ENCODE results near the gene LDB3. TPM values are rescaled to one million over a fixed set of nuclear protein-coding genes. Genes with fewer than 3 reads are reported as not detected.
A peak's percentile ranks its signal among the peaks of the same experiment; 100 is the strongest.

LDB3 gene
- total and polyA plus RNA-seq, 2 of the 8 experiments (the other 6 are each of a cell fraction or from before 2014, with no cell fraction given) = 0.20 to 0.43 TPM

DNA sequence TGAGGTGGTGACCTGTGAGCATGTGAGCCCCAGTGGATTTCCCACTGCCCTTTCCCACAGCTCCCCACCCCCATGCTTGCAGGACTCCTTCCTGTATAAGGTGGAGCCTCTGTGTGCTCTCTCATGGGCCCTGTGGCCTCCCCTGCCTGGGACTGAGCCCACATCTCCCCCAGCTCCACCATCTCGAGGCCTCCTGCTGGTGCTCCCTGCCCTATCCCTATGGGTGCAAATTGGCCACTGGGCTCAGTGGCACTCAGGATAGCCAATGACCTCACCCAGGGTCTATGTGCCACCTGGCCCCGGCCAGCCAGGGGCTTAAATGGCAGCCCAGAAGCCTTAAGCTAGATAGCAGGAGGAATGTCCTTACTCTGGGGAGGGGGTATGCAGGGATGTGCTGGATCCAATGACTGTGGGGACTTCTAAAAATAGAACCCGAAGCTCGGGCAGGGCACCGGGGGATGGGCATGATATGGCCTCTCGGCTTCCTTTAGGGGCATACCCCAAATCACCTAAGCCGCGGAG, 2.0 kb downstream of the LDB3 start:
- Histone ChIP-seq H3K79me1 (ENCODE audit: low read depth, low read length) (no peaks in the 10 kb centered on the region), H2AFZ (ENCODE audit: low read length) (no peak overlapping the region), H2AK5ac (ENCODE audit: low read depth, low read length) (no peak overlapping the region), H2BK15ac (ENCODE audit: low read length) (0 out of 2 replicates have a peak overlapping the region, but pooled peaks have one; percentile 61), H3K23me2 (ENCODE audit: low read depth, low read length) (no peaks in the 10 kb centered on the region), H4K91ac (replicated peaks; ENCODE audit: insufficient read length, low read length) (no peak overlapping the region), H4K20me1 (replicated peaks in 1 of 2; ENCODE audit: control insufficient read depth in 1 of 2, insufficient read depth in 2 of 2, low read length in 2 of 2) (no peaks in the 10 kb centered on the region), H2BK12ac (ENCODE audit: low read depth, low read length) (no peak overlapping the region), H2BK5ac (ENCODE audit: low read depth, low read length) (no peak overlapping the region), H3K14ac (ENCODE audit: insufficient read length) (no peak overlapping the region), H3K4me1 (replicated peaks in 1 of 4; ENCODE audit: control insufficient read depth in 3 of 4, insufficient read depth in 4 of 4, low read length in 3 of 4) (peaks cover 3 to 43% (median 27%) of the 10 kb centered on the region in 4 experiments), H4K5ac (ENCODE audit: insufficient read length, low read depth, low read length) (no peak overlapping the region), H2BK120ac (replicated peaks; ENCODE audit: low read depth, low read length) (no peak overlapping the region), H3K9me3 (ENCODE audit: insufficient read depth in 2 of 2, low read depth in 1 of 2, low read length in 1 of 2) (no peaks in the 10 kb centered on the region), H3K23ac (ENCODE audit: insufficient read length) (no peak overlapping the region), H3K27ac (ENCODE audit: low read depth, low read length) (no peak overlapping the region), H4K8ac (ENCODE audit: extremely low read depth, insufficient read depth, low read length) (no peak overlapping the region), H3K18ac (ENCODE audit: extremely low read depth, low read length) (peak overlapping the region; percentile 60; the same call in 1 of the 2 replicates), H3K4me2 (ENCODE audit: insufficient read depth in 1 of 2, low read depth in 2 of 2, low read length in 2 of 2) (no peak overlapping the region), H3K9ac (replicated peaks in 1 of 4; ENCODE audit: extremely low read depth in 1 of 4, low read depth in 3 of 4, low read length in 3 of 4) (no peak overlapping the region), H3K4me3 (ENCODE audit: extremely low read depth in 1 of 4, insufficient read depth in 2 of 4, low read depth in 3 of 4, low read length in 4 of 4) (no peak overlapping the region), H2BK20ac (ENCODE audit: low read length) (no peak overlapping the region), H3K36me3 (ENCODE audit: control insufficient read depth in 2 of 4, insufficient read depth in 4 of 4, low read length in 3 of 4) (no peaks in the 10 kb centered on the region), H3K56ac (replicated peaks; ENCODE audit: insufficient read length, low read depth, low read length) (no peak overlapping the region), H3K4ac (replicated peaks; ENCODE audit: insufficient read length, low read depth, low read length) (no peak overlapping the region), H3K79me2 (ENCODE audit: control insufficient read depth in 1 of 2, insufficient read depth in 2 of 2, low read length in 2 of 2) (no peaks in the 10 kb centered on the region), H3K27me3 (replicated peaks in 1 of 4; ENCODE audit: control insufficient read depth in 3 of 4, extremely low read depth in 1 of 4, insufficient read depth in 3 of 4, low read length in 3 of 4) (no peaks in the 10 kb centered on the region)
- ChIA-PET CTCF (ENCODE audit: partially characterized antibody) (interaction anchor here (0.7 to 2.7 kb wide), 4 partner anchors 10 to 25 kb away, joined by 3 to 18 read pairs (median 5); no protein-coding TSS in a partner anchor), POLR2A (ENCODE audit: partially characterized antibody) (no interaction called here)
- no peak for DNase-seq (ENCODE audit: low read depth in 1 of 2, low spot score in 2 of 2)
- no peak for FAIRE-seq
- WGBS, 2 experiments (ENCODE audit: extremely low coverage in 1 of 2, insufficient coverage in 1 of 2, insufficient read length in 1 of 2, insufficient replicate concordance in 2 of 2, low coverage in 1 of 2, low lambda C conversion rate in 2 of 2, missing lambda C conversion rate in 1 of 2) = 91% methylated on average over 8 of the region's 8 CpGs; no CpG with 5 or more reads in 1 of the 2 experiments
- no peak for TF ChIP-seq MAX (IDR thresholded peaks at IDR 0.05)
- TF ChIP-seq YY1 (IDR thresholded peaks at IDR 0.05; ENCODE audit: low read depth, low read length) = no peak
- TF ChIP-seq SP4 (IDR thresholded peaks at IDR 0.05; ENCODE audit: low read length) = no peak
- no peak for TF ChIP-seq TCF12 (IDR thresholded peaks at IDR 0.05; ENCODE audit: low read depth, low read length)
- no peak for TF ChIP-seq SUZ12 (IDR thresholded peaks at IDR 0.05; ENCODE audit: low read length)
- no peak for TF ChIP-seq TAF1 (IDR thresholded peaks at IDR 0.05; ENCODE audit: low read depth, low read length)
- no peak for TF ChIP-seq KDM4A (IDR thresholded peaks at IDR 0.05; ENCODE audit: low read depth, low read length, severe bottlenecking)
- TF ChIP-seq RBBP5 (IDR thresholded peaks at IDR 0.05; ENCODE audit: borderline replicate concordance, low read depth, low read length) = no peak
- no peak for TF ChIP-seq CBX8 (IDR thresholded peaks at IDR 0.05; ENCODE audit: borderline replicate concordance, low read depth, low read length)
- TF ChIP-seq EP300 (IDR thresholded peaks at IDR 0.05; ENCODE audit: borderline replicate concordance in 1 of 2, low read depth in 2 of 2, low read length in 2 of 2) = no peak
- TF ChIP-seq, protein P1, sequence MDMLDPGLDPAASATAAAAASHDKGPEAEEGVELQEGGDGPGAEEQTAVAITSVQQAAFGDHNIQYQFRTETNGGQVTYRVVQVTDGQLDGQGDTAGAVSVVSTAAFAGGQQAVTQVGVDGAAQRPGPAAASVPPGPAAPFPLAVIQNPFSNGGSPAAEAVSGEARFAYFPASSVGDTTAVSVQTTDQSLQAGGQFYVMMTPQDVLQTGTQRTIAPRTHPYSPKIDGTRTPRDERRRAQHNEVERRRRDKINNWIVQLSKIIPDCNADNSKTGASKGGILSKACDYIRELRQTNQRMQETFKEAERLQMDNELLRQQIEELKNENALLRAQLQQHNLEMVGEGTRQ (IDR thresholded peaks at IDR 0.05; ENCODE audit: low read length) = no peak
- TF ChIP-seq NANOG (IDR thresholded peaks at IDR 0.05; ENCODE audit: insufficient read depth, low read depth, low read length, poor library complexity, severe bottlenecking) = no peak

Measured in H1 (cell line).